Lower leg skin (tissue), 3 donors: ENCODE data around the gene TLR6.

Experiments
- POLR2A ChIP-seq, 2 donors: fragments of 450-650 bp; IDR thresholded peaks; one replicate each; pipeline ENCODE4 v1.6.1; 2016 to 2017; ENCODE audit warnings: antibody characterized with exemption in 2 of 2, mild to moderate bottlenecking in 1 of 2, moderate library complexity in 1 of 2
- TF ChIP-seq, protein P1 (sequence below), 3 donors: fragments of 450-650 bp; IDR thresholded peaks; one replicate each; pipeline ENCODE4 v1.5.1; 2016; ENCODE audit warnings: antibody characterized with exemption in 3 of 3, mild to moderate bottlenecking in 3 of 3, moderate library complexity in 2 of 3

DNA sequence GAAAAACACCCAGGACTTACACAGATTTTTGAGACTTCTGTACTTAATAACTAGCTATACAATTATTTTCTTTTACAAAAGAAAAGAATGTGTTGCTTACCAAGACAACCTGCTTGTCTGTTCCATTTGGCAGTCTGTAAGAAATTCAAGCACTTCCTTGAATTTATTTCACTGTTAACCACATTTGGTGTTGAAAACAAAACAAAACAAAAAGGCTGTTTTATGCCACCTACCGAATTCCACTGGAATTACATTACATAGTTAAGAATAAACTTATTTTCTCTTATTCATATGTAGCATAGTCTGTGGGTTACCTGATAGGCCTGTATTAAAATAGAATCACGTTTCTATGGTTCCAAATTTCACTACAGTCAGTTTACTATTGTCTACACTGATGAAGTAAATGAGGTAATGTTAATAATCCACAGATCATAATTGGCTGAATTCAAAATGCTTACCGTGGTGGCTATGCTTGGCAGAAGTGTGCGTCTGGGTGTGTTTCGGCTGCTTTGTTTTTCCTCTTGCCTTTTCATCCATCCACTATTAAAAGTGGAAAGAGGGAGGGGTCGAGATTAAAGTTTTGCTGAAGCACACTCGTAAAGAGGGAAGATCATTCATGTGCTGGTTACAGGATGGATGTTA lies 51.8 kb downstream of the TLR6 start, which contains the start of gene TLR1:
- TF ChIP-seq, protein P1, sequence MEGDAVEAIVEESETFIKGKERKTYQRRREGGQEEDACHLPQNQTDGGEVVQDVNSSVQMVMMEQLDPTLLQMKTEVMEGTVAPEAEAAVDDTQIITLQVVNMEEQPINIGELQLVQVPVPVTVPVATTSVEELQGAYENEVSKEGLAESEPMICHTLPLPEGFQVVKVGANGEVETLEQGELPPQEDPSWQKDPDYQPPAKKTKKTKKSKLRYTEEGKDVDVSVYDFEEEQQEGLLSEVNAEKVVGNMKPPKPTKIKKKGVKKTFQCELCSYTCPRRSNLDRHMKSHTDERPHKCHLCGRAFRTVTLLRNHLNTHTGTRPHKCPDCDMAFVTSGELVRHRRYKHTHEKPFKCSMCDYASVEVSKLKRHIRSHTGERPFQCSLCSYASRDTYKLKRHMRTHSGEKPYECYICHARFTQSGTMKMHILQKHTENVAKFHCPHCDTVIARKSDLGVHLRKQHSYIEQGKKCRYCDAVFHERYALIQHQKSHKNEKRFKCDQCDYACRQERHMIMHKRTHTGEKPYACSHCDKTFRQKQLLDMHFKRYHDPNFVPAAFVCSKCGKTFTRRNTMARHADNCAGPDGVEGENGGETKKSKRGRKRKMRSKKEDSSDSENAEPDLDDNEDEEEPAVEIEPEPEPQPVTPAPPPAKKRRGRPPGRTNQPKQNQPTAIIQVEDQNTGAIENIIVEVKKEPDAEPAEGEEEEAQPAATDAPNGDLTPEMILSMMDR (IDR thresholded peaks at IDR 0.05) = no peak
- TF ChIP-seq POLR2A (IDR thresholded peaks at IDR 0.05) = no peak
